HepG2 (cell line): Measurements from ENCODE around the gene ZNF445. TPM values are rescaled to one million over a fixed set of nuclear protein-coding genes. Genes with fewer than 3 reads are reported as not detected.

Experiments
- ATAC-seq: fragments of 200-7000 bp; cut with Tn5 transposase; 3 replicates; pipeline ENCODE4 v1.9.1; 2020; ENCODE audit warnings: mild to moderate bottlenecking, moderate library complexity
- BruUV-seq: library from RNA; stranded (reverse); fragments of 400-500 nt; replicated peaks from 2 replicates; lab custom pipeline; 2021; lab: Mats Ljungman, UMichigan
- CTCF ChIA-PET: fragments of 300-600 bp; formaldehyde crosslinking; extraction: SDS; loops from one replicate; lab custom pipeline; 2021; ENCODE audit warnings: low total read pairs, inconsistent platforms, low intra/inter-chr PET ratio; lab: Yijun Ruan, JAX
- POLR2A ChIA-PET: fragments of 350-600 bp; sonication (Branson Sonifier 250); formaldehyde crosslinking; loops from one replicate; lab custom pipeline; 2020; ENCODE audit warnings: antibody characterized with exemption, inconsistent platforms; lab: Yijun Ruan, JAX
- DNase-seq: peaks from one replicate; pipeline ENCODE4 v3.0.0-alpha.2; 2015; ENCODE audit warnings: low spot score
- FAIRE-seq: peaks from 3 replicates; lab custom pipeline; 2011; peaks lifted over from hg19 to GRCh38; lab: Jason Lieb, UNC
- H2AFZ ChIP-seq: one replicate; pipeline ENCODE4 v1.6.1; 2011; ENCODE audit warnings: low read length, inconsistent platforms
- H3K27ac ChIP-seq: fragments of 300-600 bp; 3 replicates; pipeline ENCODE4 v1.8.0; 2011; ENCODE audit warnings: mixed run types, mild to moderate bottlenecking, mixed read lengths, low read length, inconsistent platforms; ENCODE audit not compliant: insufficient read depth; ENCODE audit errors: extremely low read length
- H3K27me3 ChIP-seq, 2 experiments: fragments of 200-600 bp in 1 of 2; 2 replicates in 1 of 2; 3 replicates in 1 of 2; pipeline versions ENCODE4 v1.6.0 to v1.8.0; 2011; ENCODE audit warnings: low read length in 2 of 2, mild to moderate bottlenecking in 2 of 2, moderate library complexity in 2 of 2, inconsistent platforms in 1 of 2; ENCODE audit not compliant: insufficient read depth in 2 of 2, control insufficient read depth in 1 of 2
- H3K36me3 ChIP-seq, 2 experiments: fragments of 200-600 bp in 1 of 2; replicated peaks in 1 of 2; 2 replicates in 1 of 2; 3 replicates in 1 of 2; pipeline versions ENCODE4 v1.5.1 to v1.8.0; 2011; ENCODE audit warnings: low read length in 2 of 2, inconsistent platforms in 1 of 2; ENCODE audit not compliant: insufficient read depth in 2 of 2, control insufficient read depth in 1 of 2
- H3K4me1 ChIP-seq: 2 replicates; pipeline ENCODE4 v1.5.1; 2012; ENCODE audit warnings: low read length, inconsistent platforms; ENCODE audit not compliant: insufficient read depth
- H3K4me2 ChIP-seq: 2 replicates; pipeline ENCODE4 v1.6.0; 2011; ENCODE audit warnings: low read depth, low read length, inconsistent platforms
- H3K4me3 ChIP-seq, 3 experiments: fragments of 200-600 bp in 1 of 3; sonication (generic), shearing (Covaris generic) in 1 of 3; replicated peaks in 1 of 3; 2 replicates each; pipeline ENCODE4 v1.5.1; 2011 to 2016; ENCODE audit warnings: low read length in 3 of 3, inconsistent platforms in 2 of 3, low read depth in 2 of 3, mild to moderate bottlenecking in 2 of 3, control low read depth in 1 of 3, mixed read lengths in 1 of 3; ENCODE audit not compliant: insufficient read depth in 1 of 3
- H3K79me2 ChIP-seq: one replicate; pipeline ENCODE4 v1.6.1; 2011; ENCODE audit warnings: low read length, inconsistent platforms; ENCODE audit not compliant: insufficient read depth
- H3K9ac ChIP-seq: 2 replicates; pipeline ENCODE4 v1.6.0; 2011; ENCODE audit warnings: mild to moderate bottlenecking, low read depth, low read length, inconsistent platforms; ENCODE audit not compliant: insufficient read depth
- H3K9me3 ChIP-seq: 2 replicates; pipeline ENCODE4 v1.5.1; 2012; ENCODE audit warnings: mild to moderate bottlenecking, low read length
- H4K20me1 ChIP-seq: 2 replicates; pipeline ENCODE4 v1.6.0; 2011; ENCODE audit warnings: inconsistent platforms, mild to moderate bottlenecking, low read length, moderate library complexity; ENCODE audit not compliant: insufficient read depth
- ATF3 ChIP-seq: sonication (generic); formaldehyde crosslinking; IDR thresholded peaks from 2 replicates; pipeline ENCODE4 v1.4.0; 2020; ENCODE audit warnings: missing genetic modification reagents
- BORCS8-MEF2B ChIP-seq: sonication (generic); formaldehyde crosslinking; IDR thresholded peaks from 2 replicates; pipeline ENCODE4 v1.8.0; 2022; ENCODE audit warnings: mild to moderate bottlenecking, missing genetic modification reagents
- FIP1L1 ChIP-seq: fragments of 200-400 bp; formaldehyde crosslinking; IDR thresholded peaks from 2 replicates; pipeline ENCODE4 v1.6.1; 2018; ENCODE audit warnings: low read depth, mild to moderate bottlenecking, low read length, moderate library complexity, borderline replicate concordance; ENCODE audit not compliant: insufficient read depth
- NR2C2 ChIP-seq: sonication (generic); formaldehyde crosslinking; IDR thresholded peaks from 2 replicates; pipeline ENCODE4 v1.4.0; 2020; ENCODE audit warnings: missing genetic modification reagents, mild to moderate bottlenecking, moderate library complexity, borderline replicate concordance
- SSRP1 ChIP-seq: IDR thresholded peaks from 2 replicates; pipeline ENCODE4 v1.6.1; 2016; ENCODE audit warnings: control low read depth
- TRAFD1 ChIP-seq: sonication (generic); formaldehyde crosslinking; IDR thresholded peaks from 2 replicates; pipeline ENCODE4 v1.5.1; 2020; ENCODE audit warnings: missing genetic modification reagents, mild to moderate bottlenecking, borderline replicate concordance
- ZNF451 ChIP-seq: sonication (generic); formaldehyde crosslinking; IDR thresholded peaks from 2 replicates; pipeline ENCODE4 v1.5.0; 2020; ENCODE audit warnings: mild to moderate bottlenecking, missing genetic modification reagents
- ZNF496 ChIP-seq: sonication (generic); formaldehyde crosslinking; IDR thresholded peaks from 2 replicates; pipeline ENCODE4 v1.8.1; 2023; ENCODE audit warnings: mild to moderate bottlenecking, moderate library complexity, missing genetic modification reagents; ENCODE audit not compliant: insufficient replicate concordance
- ZNF891 ChIP-seq: sonication (generic); formaldehyde crosslinking; IDR thresholded peaks from 2 replicates; pipeline ENCODE4 v1.5.0; 2020; ENCODE audit warnings: mild to moderate bottlenecking, missing genetic modification reagents
- whole genome bisulfite sequencing: methylation state at CpG from one replicate; pipeline ENCODE4 v1.1.6; 2017; ENCODE audit warnings: low lambda C conversion rate; 5-methylcytosine and 5-hydroxymethylcytosine counted together
- in situ Hi-C: cut with HindIII; loops from 2 replicates; pipeline ENCODE4 v1.10.0; 2017; ENCODE audit warnings: low pct_unique_long_range_greater_than_20kb; ENCODE audit not compliant: extremely low pct_ligation_motif_present
- intact Hi-C: fragments of 100-400 bp; cut with micrococcal nuclease; formaldehyde crosslinking; loops from one replicate; pipeline ENCODE4 v1.10.0; 2022; ENCODE audit not compliant: unreplicated experiment
- polyA plus RNA-seq, 8 experiments: library from polyadenylated mRNA; depleted of rRNA in 3 of 8; stranded (reverse) in 7 of 8; unstranded in 1 of 8; fragments of >200 nt; fragmentation: Illumina TruSeq in 4 of 8; extraction: Trizol in 4 of 8; gene quantifications; 2 replicates each; pipeline versions ENCODE4 v1.2.1 to v1.2.3, GENCODE V29; 2011 to 2016; ENCODE audit warnings: low read depth in 4 of 8, missing spikeins in 1 of 8, mixed read lengths in 1 of 8; ENCODE audit not compliant: insufficient read depth in 1 of 8
- total RNA-seq, 5 experiments: library from RNA; depleted of rRNA; stranded (reverse); fragments of >200 nt; fragmentation: Illumina TruSeq; extraction: Trizol; gene quantifications; 2 replicates each; pipeline ENCODE4 v1.2.3, GENCODE V29; 2016; ENCODE audit warnings: low read depth in 1 of 5

ZNF445 gene
- total and polyA plus RNA-seq, 2 of the 13 experiments (the other 11 are each of a cell fraction or from before 2014, with no cell fraction given) = 4.4 to 10.3 TPM

GRCh38 chr3:44421280-44421679 lies 56.2 kb downstream of the ZNF445 start:
- no peak overlapping the region for H3K4me2 ChIP-seq
- H3K4me3 ChIP-seq = no peak overlapping the region
- CTCF ChIA-PET = no interaction called here
- no peaks in the 10 kb centered on the region for H3K9me3 ChIP-seq
- no TSS peak for BruUV-seq
- peaks cover 0 to 5% of the 10 kb centered on the region in 2 experiments; a peak in 2 of 5 replicates for H3K27me3 ChIP-seq
- WGBS = 63% methylated on average over 5 of the region's 6 CpGs
- H3K9ac ChIP-seq = no peak overlapping the region
- ATAC-seq (no peak), FAIRE-seq (no peak), DNase-seq (no peak)
- H3K4me1 ChIP-seq = peaks cover 35% of the 10 kb centered on the region
- in situ Hi-C loops = no loop called here
- POLR2A ChIA-PET = interaction anchor here (1.0 to 1.8 kb wide), 2 partner anchors 18 to 83 kb away, joined by 3 to 8 read pairs; partner anchors contain the start of gene TCAIM
- no peak overlapping the region for H2AFZ ChIP-seq
- no peaks in the 10 kb centered on the region for H4K20me1 ChIP-seq
- H3K36me3 ChIP-seq = no peaks in the 10 kb centered on the region
- no peak overlapping the region for H3K27ac ChIP-seq
- intact Hi-C loops = no loop called here
- TF ChIP-seq BORCS8-MEF2B (CRISPR knock-in tag) (no peak), SSRP1 (CRISPR knock-in tag) (no peak), ZNF496 (CRISPR knock-in tag) (no peak), ATF3 (CRISPR knock-in tag) (no peak), ZNF451 (CRISPR knock-in tag) (no peak), TRAFD1 (CRISPR knock-in tag) (no peak), ZNF891 (CRISPR knock-in tag) (no peak), NR2C2 (CRISPR knock-in tag) (no peak), FIP1L1 (no peak)
- H3K79me2 ChIP-seq = no peaks in the 10 kb centered on the region
